ENCODE data around the gene GRIA3. TPM values are rescaled to one million over a fixed set of nuclear protein-coding genes. Genes with fewer than 3 reads are reported as not detected.

GRIA3 gene
- total and polyA plus RNA-seq, 10 of the 15 experiments (the other 5 are each of a cell fraction or from before 2014, with no cell fraction given): 0.45 to 4.3 (median 2.2) TPM

- H3K4me1 ChIP-seq (ENCODE audit: control insufficient read depth, insufficient read depth, low read length): no peaks in the 10 kb centered on the region
- intact Hi-C loops (cut with micrococcal nuclease; ENCODE audit: unreplicated experiment): no loop called here
- FAIRE-seq (no peak), ATAC-seq (no peak), DNase-seq (ENCODE audit: low read depth, low spot score) (no peak)
- ChIA-PET RAD21 (ENCODE audit: unreplicated experiment) (no interaction called here), SMC1A (ENCODE audit: uncharacterized antibody, unreplicated experiment) (interaction anchor here (1.7 kb wide), 1 partner anchor 14 kb away, joined by 3 read pairs; no protein-coding TSS in a partner anchor), CTCF (no interaction called here), POLR2A (no interaction called here)
- no peak overlapping the region for H3K27ac ChIP-seq (ENCODE audit: control insufficient read depth, insufficient read depth)
- no peaks in the 10 kb centered on the region for H4K20me1 ChIP-seq (ENCODE audit: control insufficient read depth, insufficient read depth)
- H3K27me3 ChIP-seq (replicated peaks in 1 of 2; ENCODE audit: control insufficient read depth in 2 of 2, insufficient read depth in 2 of 2, low read length in 1 of 2): no peaks in the 10 kb centered on the region
- no peaks in the 10 kb centered on the region; the same call in 2 of the 3 replicates for H3K9me3 ChIP-seq (replicated peaks; ENCODE audit: control insufficient read depth, insufficient read depth, low read length)
- in situ Hi-C loops (cut with MboI): no loop called here
- no peaks in the 10 kb centered on the region for H3K79me2 ChIP-seq (ENCODE audit: control insufficient read depth, insufficient read depth, low read length)
- BruUV-seq (replicated peaks): no TSS peak
- no peak overlapping the region for H3K9ac ChIP-seq (ENCODE audit: control insufficient read depth, insufficient read depth, low read length)
- no peaks in the 10 kb centered on the region for H3K36me3 ChIP-seq (ENCODE audit: control insufficient read depth in 2 of 2, insufficient read depth in 2 of 2, low read length in 1 of 2)
- 88% methylated on average over 2 of the region's 2 CpGs for WGBS (ENCODE audit: insufficient coverage, insufficient replicate concordance, low lambda C conversion rate, missing lambda C conversion rate)
- H2AFZ ChIP-seq (ENCODE audit: control insufficient read depth, low read depth, low read length): no peak overlapping the region
- no peak overlapping the region for H3K4me3 ChIP-seq
- H3K4me2 ChIP-seq (ENCODE audit: control insufficient read depth, insufficient read depth): no peak overlapping the region
- TF ChIP-seq ZNF592 (IDR thresholded peaks at IDR 0.05) (no peak), RAD21 (IDR thresholded peaks at IDR 0.05; ENCODE audit: insufficient read depth, low read depth, low read length) (no peak)
Observed at GRCh38 chrX:123518791-123519190, 334.7 kb downstream of the GRIA3 start.
